GM21576 (cell line): Measurements from ENCODE around the gene MPPE1.
A peak's percentile ranks its signal among the peaks of the same experiment; 100 is the strongest.
"Not testable (repeated sequence)": the region's sequence is repeated elsewhere in the genome, so short reads cannot be mapped to it uniquely, and the experiment has no call there.

Source experiments
- ATAC-seq: cut with Tn5 transposase; IDR thresholded peaks from one replicate; pipeline ENCODE4 v1.9.1; 2021; ENCODE audit warnings: mild to moderate bottlenecking, moderate library complexity; ENCODE audit not compliant: unreplicated experiment

Gene MPPE1

GRCh38 chr18:11908182-11909060 lies at the start of gene MPPE1:
Gene MPPE1, minus strand, starts transcription at chr18:11908317. Its CDS starts 11,053 bp downstream, at chr18:11897264.
- peak; percentile 82 for ATAC-seq

GRCh38 chr18:11957636-11958035 lies 49.5 kb upstream of the MPPE1 start:
- no peak for ATAC-seq

GRCh38 chr18:11956371-11957308 lies 48.5 kb upstream of the MPPE1 start:
- no peak for ATAC-seq

GRCh38 chr18:11955239-11956029 lies 47.3 kb upstream of the MPPE1 start:
- ATAC-seq = no peak

GRCh38 chr18:11953113-11953512 lies 45.0 kb upstream of the MPPE1 start:
- ATAC-seq = no peak

- no peak for ATAC-seq
Observed at GRCh38 chr18:11951390-11951851, 43.3 kb upstream of the MPPE1 start.

GRCh38 chr18:11950824-11951223 lies 42.7 kb upstream of the MPPE1 start:
- ATAC-seq = no peak

GRCh38 chr18:11948852-11949523 lies 40.9 kb upstream of the MPPE1 start:
- no peak for ATAC-seq

- ATAC-seq = peak; percentile 92
Observed at GRCh38 chr18:11947214-11948191, 39.4 kb upstream of the MPPE1 start.

GRCh38 chr18:11946756-11947155 lies 38.6 kb upstream of the MPPE1 start:
- no peak for ATAC-seq

- ATAC-seq = not testable (repeated sequence)
Observed at GRCh38 chr18:11945834-11946659, 37.9 kb upstream of the MPPE1 start.

GRCh38 chr18:11944786-11945185 lies 36.7 kb upstream of the MPPE1 start:
- no peak for ATAC-seq

GRCh38 chr18:11944252-11944651 lies 36.1 kb upstream of the MPPE1 start:
- no peak for ATAC-seq

GRCh38 chr18:11943551-11943950 lies 35.4 kb upstream of the MPPE1 start:
- no peak for ATAC-seq

- ATAC-seq = no peak
Observed at GRCh38 chr18:11940956-11941355, 32.8 kb upstream of the MPPE1 start.

GRCh38 chr18:11937874-11938478 lies 29.9 kb upstream of the MPPE1 start:
- ATAC-seq = no peak

- ATAC-seq = no peak
Observed at GRCh38 chr18:11932393-11932792, 24.3 kb upstream of the MPPE1 start.

GRCh38 chr18:11927497-11927896 lies 19.4 kb upstream of the MPPE1 start:
- ATAC-seq = no peak
